ENCODE data around the gene NRN1.

- no peak for TF ChIP-seq USF1 (IDR thresholded peaks at IDR 0.05)
- TF ChIP-seq MAX (IDR thresholded peaks at IDR 0.05), result no peak
- no peak for TF ChIP-seq FOXM1 (IDR thresholded peaks at IDR 0.05; ENCODE audit: borderline replicate concordance, low read depth)
- TF ChIP-seq YY1 (IDR thresholded peaks at IDR 0.05; ENCODE audit: low read depth), result no peak
- TF ChIP-seq TAF1 (IDR thresholded peaks at IDR 0.05; ENCODE audit: low read depth), result no peak
- TF ChIP-seq RAD21 (IDR thresholded peaks at IDR 0.05; ENCODE audit: low read depth), result no peak
- no peak for TF ChIP-seq TEAD4 (IDR thresholded peaks at IDR 0.05)
- no peak for TF ChIP-seq REST (IDR thresholded peaks at IDR 0.05; ENCODE audit: low read depth)
- no peak for TF ChIP-seq CEBPB (IDR thresholded peaks at IDR 0.05)
Measured at GRCh38 chr6:5994999-5995657, 11.6 kb downstream of the NRN1 start.

Measured in Ishikawa (cell line).